Dermis microvascular lymphatic vessel endothelial cell (primary cell): ENCODE results near the gene COL4A5. TPM values are rescaled to one million over a fixed set of nuclear protein-coding genes. Genes with fewer than 3 reads are reported as not detected.
A peak's percentile ranks its signal among the peaks of the same experiment; 100 is the strongest.
"Not testable (repeated sequence)": the region's sequence is repeated elsewhere in the genome, so short reads cannot be mapped to it uniquely, and the experiment has no call there.

Source experiments
- DNase-seq, 2 donors: peaks; one replicate each; pipeline versions ENCODE4 v3.0.0 to v3.0.0-alpha.2; 2010; ENCODE audit warnings: low read depth in 2 of 2
- total RNA-seq: library from RNA; depleted of rRNA; stranded (reverse); fragments of >200 nt; gene quantifications from 2 replicates; pipeline ENCODE4 v1.2.1, GENCODE V29; 2014

The COL4A5 gene
- total RNA-seq: 30.7 and 34.9 TPM in 2 replicates

DNA sequence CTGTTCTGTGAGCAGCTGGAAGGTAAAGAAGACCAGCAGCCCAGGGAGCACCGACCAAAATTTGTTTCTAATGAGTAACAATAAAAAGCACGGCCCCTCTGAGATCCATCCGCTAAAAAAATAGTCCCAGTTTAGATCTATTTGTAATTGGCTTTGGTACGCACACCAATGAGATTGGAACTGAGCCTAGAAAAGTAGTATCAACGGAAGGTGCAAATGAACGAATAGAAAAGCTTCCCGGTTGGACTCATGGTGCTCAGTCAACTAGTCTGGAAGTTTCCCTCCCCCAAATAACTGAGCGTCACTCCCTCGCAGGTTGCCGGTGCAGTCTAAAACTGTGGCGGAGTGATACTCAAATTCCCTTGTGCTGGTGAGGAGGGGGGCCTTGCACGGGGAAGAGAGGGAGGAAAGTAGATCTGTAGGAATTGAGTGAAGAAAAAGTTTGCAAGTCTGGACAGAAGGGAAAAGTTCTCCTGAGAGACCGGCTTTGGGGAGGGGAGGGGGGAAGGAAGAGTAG lies at the start of gene COL4A5:
Gene COL4A5, plus strand, starts transcription at position 413 of the 517 bp plus-strand sequence. CDS start 288 bp downstream, outside the sequence.
- DNase-seq: peak; percentile 74 to 86

GRCh38 chrX:108390976-108391717 lies 48.5 kb upstream of the COL4A5 start:
- not testable (repeated sequence) for DNase-seq

DNA sequence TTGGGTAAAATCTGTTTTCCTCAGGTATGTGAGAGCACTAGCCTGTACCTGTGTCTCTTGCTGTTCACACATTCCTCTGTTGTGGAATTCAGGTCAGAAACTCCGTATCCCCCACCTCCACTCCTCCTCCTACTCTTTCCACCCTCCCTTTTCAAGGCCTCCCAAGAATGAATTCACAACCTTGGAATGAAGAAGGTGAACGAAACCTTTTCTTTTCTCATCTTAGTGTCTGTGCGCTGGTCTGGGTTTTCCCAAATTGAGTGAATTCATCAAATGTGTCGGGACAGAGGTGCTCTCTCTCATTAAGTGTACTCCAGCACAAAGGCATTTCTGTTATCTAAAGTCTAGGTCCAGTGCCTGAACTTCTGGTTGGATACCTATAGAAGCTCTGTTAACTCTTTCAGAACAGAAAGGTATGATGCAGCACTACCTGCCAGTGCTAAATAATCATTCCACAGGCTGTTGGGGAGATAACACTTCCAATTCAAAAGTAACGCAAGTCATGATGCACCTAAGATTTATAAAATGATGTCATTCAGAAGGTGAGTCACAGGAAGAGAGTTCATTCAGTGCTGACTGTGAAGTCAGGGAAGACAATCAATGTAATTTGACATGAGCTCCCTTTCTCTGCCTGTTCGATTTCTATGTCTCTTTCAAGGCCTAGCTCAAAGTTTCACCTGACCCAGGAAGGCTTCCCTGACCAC lies 43.3 kb upstream of the COL4A5 start:
- DNase-seq: peak in 1 of 2 donors; percentile 47

- no peak for DNase-seq
Observed at GRCh38 chrX:108396986-108397385, 42.7 kb upstream of the COL4A5 start.

- peak in 1 of 2 donors; percentile 26 for DNase-seq
Observed at GRCh38 chrX:108397627-108398391, 41.8 kb upstream of the COL4A5 start.

- DNase-seq: peak in 1 of 2 donors; percentile 65
Observed at GRCh38 chrX:108399418-108400165, 40.0 kb upstream of the COL4A5 start.

GRCh38 chrX:108412783-108413182 lies 26.9 kb upstream of the COL4A5 start:
- no peak for DNase-seq

GRCh38 chrX:108415146-108415545 lies 24.5 kb upstream of the COL4A5 start:
- peak; percentile 5 to 44 for DNase-seq

GRCh38 chrX:108415891-108416290 lies 23.7 kb upstream of the COL4A5 start:
- peak in 1 of 2 donors; percentile 45 for DNase-seq

- no peak for DNase-seq
Observed at GRCh38 chrX:108417257-108417656, 22.4 kb upstream of the COL4A5 start.

- no peak for DNase-seq
Observed at GRCh38 chrX:108419401-108419800, 20.2 kb upstream of the COL4A5 start.

- DNase-seq: no peak
Observed at GRCh38 chrX:108420481-108420880, 19.2 kb upstream of the COL4A5 start.

DNA sequence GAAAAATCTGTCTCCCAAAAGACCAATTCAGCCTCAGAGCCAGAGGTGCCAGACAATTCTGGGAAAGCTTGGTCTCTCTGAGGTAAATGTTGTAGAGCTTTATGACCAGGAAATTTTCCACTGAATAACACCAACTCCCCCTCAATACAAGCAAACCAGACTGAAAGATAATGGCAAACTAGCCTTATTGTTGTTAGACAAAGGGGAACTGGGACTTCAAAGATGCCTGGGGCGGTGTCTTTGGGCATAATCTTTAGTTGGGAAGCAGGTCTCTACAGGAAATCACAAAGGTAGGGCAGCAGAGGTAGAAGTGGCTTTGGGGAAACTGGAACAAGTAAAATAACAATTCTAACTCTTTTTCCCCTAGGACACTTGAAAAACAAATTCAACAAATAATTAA lies 13.4 kb upstream of the COL4A5 start:
- DNase-seq: no peak

- DNase-seq: no peak
Observed at GRCh38 chrX:108435261-108435660, 4.4 kb upstream of the COL4A5 start.

- no peak for DNase-seq
Observed at GRCh38 chrX:108437349-108438109, 2.1 kb upstream of the COL4A5 start.

DNA sequence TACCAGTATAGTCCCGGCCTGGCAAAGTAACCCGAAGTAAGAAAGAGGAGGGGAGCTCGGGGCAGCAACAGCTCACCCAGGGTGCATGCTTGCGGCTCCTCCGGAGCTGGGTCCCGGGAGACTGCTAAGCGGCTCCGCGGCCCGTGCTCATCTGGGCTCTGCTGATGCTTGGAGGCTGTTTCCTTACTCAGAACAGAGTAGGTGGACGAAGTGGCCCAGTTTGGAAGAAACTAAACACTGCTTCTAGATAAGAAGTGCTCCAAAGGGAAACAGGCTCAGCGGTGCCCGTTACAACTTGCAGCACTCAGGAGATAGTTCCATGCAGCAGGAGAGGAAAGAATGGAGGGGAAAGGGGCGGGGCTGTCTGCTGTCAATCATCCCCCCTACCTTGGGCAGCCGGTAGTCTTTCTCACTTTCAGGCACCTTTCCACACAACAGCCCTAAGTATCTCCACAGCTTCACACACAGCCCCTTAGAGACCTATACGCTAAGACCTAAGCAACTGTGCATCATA lies 1.5 kb upstream of the COL4A5 start, which contains the start of gene COL4A6:
Gene COL4A6, minus strand, starts transcription at position 313 of the 514 bp plus-strand sequence. Its CDS starts 226 bp downstream, at position 87.
- peak in 1 of 2 donors; percentile 25 for DNase-seq

- DNase-seq: peak in 1 of 2 donors; percentile 45
Observed at GRCh38 chrX:108439961-108440696, 491 bp downstream of the COL4A5 start.

DNA sequence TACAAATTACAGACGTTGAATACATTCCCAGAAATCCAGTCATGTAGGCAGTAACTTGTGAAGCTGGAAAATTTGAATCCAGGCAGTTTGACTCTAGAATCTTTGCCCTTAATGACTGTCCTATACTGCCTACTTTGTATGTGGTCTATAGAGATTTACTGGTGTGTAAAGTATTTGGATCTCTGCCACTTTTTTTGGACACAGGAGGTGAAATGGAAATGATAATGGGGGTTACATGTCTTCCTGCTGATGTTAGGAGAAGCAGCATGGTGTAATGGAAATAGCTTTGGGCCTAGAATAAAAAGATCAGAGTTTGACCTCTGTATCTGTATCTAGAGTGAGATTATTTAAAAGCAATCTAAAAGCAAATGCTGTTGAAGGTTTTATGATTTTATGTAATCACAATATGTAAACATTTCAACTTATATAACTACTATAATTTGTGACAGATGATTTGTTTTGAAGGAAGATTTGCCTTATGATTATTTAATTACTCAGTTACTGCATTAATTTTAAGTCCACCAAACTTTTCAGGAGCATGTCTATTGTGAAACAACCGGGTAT lies 3.3 kb downstream of the COL4A5 start:
- peak in 1 of 2 donors; percentile 14 for DNase-seq

- no peak for DNase-seq
Observed at GRCh38 chrX:108447303-108447702, 7.7 kb downstream of the COL4A5 start.
